Endodermal cell (in vitro differentiated cells): ENCODE measurements around the gene PTCHD1. TPM values are rescaled to one million over a fixed set of nuclear protein-coding genes. Genes with fewer than 3 reads are reported as not detected.
A peak's percentile ranks its signal among the peaks of the same experiment; 100 is the strongest.

Experiments
- DNase-seq: peaks from one replicate; pipeline ENCODE4 v3.0.0-alpha.2; 2017
- H3K27ac ChIP-seq: 2 replicates; pipeline ENCODE4 v1.5.1; 2013; ENCODE audit warnings: mild to moderate bottlenecking, low read depth, low read length, moderate library complexity
- H3K27me3 ChIP-seq: 2 replicates; pipeline ENCODE4 v1.6.1; 2013; ENCODE audit warnings: mild to moderate bottlenecking, low read length, moderate library complexity; ENCODE audit not compliant: insufficient read depth, control insufficient read depth, poor library complexity, severe bottlenecking
- H3K36me3 ChIP-seq: 2 replicates; pipeline ENCODE4 v1.7.0; 2013; ENCODE audit warnings: mild to moderate bottlenecking, low read length, moderate library complexity; ENCODE audit not compliant: control insufficient read depth, insufficient read depth
- H3K4me1 ChIP-seq: one replicate; pipeline ENCODE4 v1.7.0; 2013; ENCODE audit warnings: low read length; ENCODE audit not compliant: control insufficient read depth, insufficient read depth
- H3K4me3 ChIP-seq: 2 replicates; pipeline ENCODE4 v1.5.1; 2013; ENCODE audit warnings: mild to moderate bottlenecking, low read length, moderate library complexity
- H3K9ac ChIP-seq: 2 replicates; pipeline ENCODE4 v1.6.1; 2013; ENCODE audit warnings: mild to moderate bottlenecking, low read length, moderate library complexity; ENCODE audit not compliant: poor library complexity, severe bottlenecking; ENCODE audit errors: extremely low read depth
- H3K9me3 ChIP-seq: 2 replicates; pipeline ENCODE4 v1.6.1; 2013; ENCODE audit warnings: mild to moderate bottlenecking, low read length, moderate library complexity; ENCODE audit not compliant: control insufficient read depth
- H3K27ac Mint-ChIP-seq: 2 replicates; pipeline ENCODE4 v1.8.0; 2020; ENCODE audit warnings: mixed read lengths
- H3K27me3 Mint-ChIP-seq: 2 replicates; pipeline ENCODE4 v1.8.0; 2021; ENCODE audit warnings: mild to moderate bottlenecking, mixed read lengths; ENCODE audit not compliant: insufficient read depth
- H3K36me3 Mint-ChIP-seq: 2 replicates; pipeline ENCODE4 v1.8.0; 2020; ENCODE audit warnings: low read depth, mixed read lengths
- H3K4me1 Mint-ChIP-seq: 2 replicates; pipeline ENCODE4 v1.8.0; 2020; ENCODE audit warnings: mixed read lengths
- H3K4me3 Mint-ChIP-seq: 2 replicates; pipeline ENCODE4 v1.8.0; 2020; ENCODE audit warnings: mild to moderate bottlenecking, moderate library complexity, mixed read lengths
- H3K9me3 Mint-ChIP-seq: 2 replicates; pipeline ENCODE4 v1.8.0; 2020; ENCODE audit warnings: mild to moderate bottlenecking, mixed read lengths
- WGBS, 2 experiments: methylation state at CpG; one replicate each; pipeline versions ENCODE4 v1.1.5 to v1.1.7; 2013; ENCODE audit warnings: missing lambda C conversion rate in 2 of 2, mixed read lengths in 1 of 2; ENCODE audit not compliant: insufficient coverage in 1 of 2, insufficient read length in 1 of 2; 5-methylcytosine and 5-hydroxymethylcytosine counted together
- total RNA-seq, 2 donors: library from RNA; stranded (reverse); fragmentation: NEBNext Ultra II Directional in 1 of 2; extraction: Animal tissue kit (Norgen Biotek cat#: 25700) in 1 of 2; gene quantifications; 2 replicates in 1 of 2; 3 replicates in 1 of 2; pipeline ENCODE4 v1.2.1, GENCODE V29; 2021
- TF ChIP-seq, protein P1 (sequence below): fragments of 200-600 bp; sonication (generic); conservative IDR thresholded peaks from 2 replicates; pipeline ENCODE4 v1.5.0; 2021; ENCODE audit warnings: antibody characterized with exemption, mild to moderate bottlenecking

The PTCHD1 gene
- total RNA-seq, 2 donors from 2014 or later = 0.92 to 0.95 TPM

- H3K27ac ChIP-seq = no peak overlapping the region
- no peaks in the 10 kb centered on the region for H3K36me3 ChIP-seq
- H3K9me3 Mint-ChIP-seq = no peaks in the 10 kb centered on the region
- H3K9me3 ChIP-seq = no peaks in the 10 kb centered on the region
- peaks cover 17% of the 10 kb centered on the region for H3K27me3 ChIP-seq
- H3K4me1 Mint-ChIP-seq = peaks cover under 1% of the 10 kb centered on the region
- H3K36me3 Mint-ChIP-seq = no peaks in the 10 kb centered on the region
- H3K4me3 Mint-ChIP-seq = no peak overlapping the region
- no peaks in the 10 kb centered on the region for H3K4me1 ChIP-seq
- H3K27me3 Mint-ChIP-seq = peaks cover 25% of the 10 kb centered on the region
- no peak for DNase-seq
- H3K9ac ChIP-seq = no peak overlapping the region
- TF ChIP-seq, protein P1, sequence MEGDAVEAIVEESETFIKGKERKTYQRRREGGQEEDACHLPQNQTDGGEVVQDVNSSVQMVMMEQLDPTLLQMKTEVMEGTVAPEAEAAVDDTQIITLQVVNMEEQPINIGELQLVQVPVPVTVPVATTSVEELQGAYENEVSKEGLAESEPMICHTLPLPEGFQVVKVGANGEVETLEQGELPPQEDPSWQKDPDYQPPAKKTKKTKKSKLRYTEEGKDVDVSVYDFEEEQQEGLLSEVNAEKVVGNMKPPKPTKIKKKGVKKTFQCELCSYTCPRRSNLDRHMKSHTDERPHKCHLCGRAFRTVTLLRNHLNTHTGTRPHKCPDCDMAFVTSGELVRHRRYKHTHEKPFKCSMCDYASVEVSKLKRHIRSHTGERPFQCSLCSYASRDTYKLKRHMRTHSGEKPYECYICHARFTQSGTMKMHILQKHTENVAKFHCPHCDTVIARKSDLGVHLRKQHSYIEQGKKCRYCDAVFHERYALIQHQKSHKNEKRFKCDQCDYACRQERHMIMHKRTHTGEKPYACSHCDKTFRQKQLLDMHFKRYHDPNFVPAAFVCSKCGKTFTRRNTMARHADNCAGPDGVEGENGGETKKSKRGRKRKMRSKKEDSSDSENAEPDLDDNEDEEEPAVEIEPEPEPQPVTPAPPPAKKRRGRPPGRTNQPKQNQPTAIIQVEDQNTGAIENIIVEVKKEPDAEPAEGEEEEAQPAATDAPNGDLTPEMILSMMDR = no peak
- H3K27ac Mint-ChIP-seq = no peak overlapping the region
- 94% methylated on average over 2 of the region's 2 CpGs; no CpG with 5 or more reads in 1 of the 2 experiments for WGBS, 2 experiments
- no peak overlapping the region for H3K4me3 ChIP-seq
Measured at GRCh38 chrX:23327104-23327503, 7.5 kb upstream of the PTCHD1 start.

DNA sequence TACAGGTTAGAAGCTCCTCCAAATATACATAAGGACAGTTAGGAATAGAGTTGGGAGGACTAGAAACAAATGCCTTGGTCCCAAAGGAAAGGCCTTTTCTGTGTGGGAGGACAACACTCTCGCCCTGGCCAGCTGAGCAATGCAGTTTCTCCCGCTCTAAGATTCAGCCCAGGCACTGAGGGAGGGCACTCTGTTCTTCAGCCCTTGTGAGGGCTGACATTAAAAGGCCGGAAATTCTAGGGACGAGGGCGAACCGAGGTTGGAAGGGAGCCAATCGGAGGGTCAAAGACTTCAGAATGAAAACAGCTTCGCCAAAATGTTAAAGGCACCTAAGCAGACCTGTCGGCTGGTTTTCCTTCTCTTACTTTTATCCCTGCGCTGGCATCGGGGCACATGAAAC lies 2.9 kb upstream of the PTCHD1 start:
- WGBS, 2 experiments = 3 to 7% methylated on average over 9 to 11 of the region's 11 CpGs
- no peaks in the 10 kb centered on the region for H3K4me1 ChIP-seq
- Mint-ChIP-seq H3K27ac (no peak overlapping the region), H3K9me3 (no peaks in the 10 kb centered on the region), H3K4me1 (peaks cover 6% of the 10 kb centered on the region), H3K36me3 (no peaks in the 10 kb centered on the region), H3K4me3 (peak overlapping the region; percentile 64), H3K27me3 (peaks cover 63% of the 10 kb centered on the region)
- no peaks in the 10 kb centered on the region for H3K9me3 ChIP-seq
- TF ChIP-seq, protein P1 = no peak
- no peak overlapping the region for H3K9ac ChIP-seq
- no peak for DNase-seq
- peaks cover 56% of the 10 kb centered on the region for H3K27me3 ChIP-seq
- no peaks in the 10 kb centered on the region for H3K36me3 ChIP-seq
- H3K27ac ChIP-seq = no peak overlapping the region
- peak overlapping the region; percentile 73 for H3K4me3 ChIP-seq

DNA sequence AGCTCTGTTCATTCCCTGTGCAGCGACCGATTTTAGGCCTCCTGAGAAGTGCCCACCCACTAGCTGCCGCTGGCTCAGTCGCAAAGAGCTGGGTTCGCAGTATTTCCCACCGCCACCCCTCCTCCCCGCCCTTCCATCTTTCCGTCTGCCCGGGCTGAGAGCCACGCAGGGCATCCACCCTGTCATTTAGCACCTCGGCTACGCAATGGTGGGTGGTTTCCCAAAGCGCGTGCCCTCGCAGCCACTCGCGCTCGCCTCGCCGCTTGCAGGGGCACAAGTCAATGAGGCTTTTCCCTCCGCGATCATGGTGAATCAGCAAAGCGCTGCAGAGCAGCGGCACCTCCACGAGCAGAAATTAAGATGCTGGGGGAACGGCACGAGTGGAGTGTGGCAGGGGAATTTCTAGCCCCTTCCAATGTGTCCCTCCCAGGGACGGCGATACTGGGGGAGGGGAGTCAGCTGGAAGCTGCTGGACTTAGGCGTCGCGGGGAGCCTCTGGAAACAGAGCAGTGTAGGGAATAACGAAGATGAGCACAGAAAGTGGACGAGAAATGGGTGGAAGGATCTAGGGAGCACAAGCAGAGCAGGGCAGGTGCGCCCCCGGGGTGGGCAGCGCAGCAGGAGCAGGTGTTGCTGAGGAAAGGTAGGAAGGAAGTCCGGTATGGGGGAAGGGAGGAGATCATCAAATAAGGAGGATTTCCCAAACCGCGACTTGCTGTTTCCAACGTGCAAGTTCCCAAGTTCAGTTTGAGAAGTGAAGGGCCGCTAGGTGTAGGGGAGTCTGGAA lies 2.4 kb upstream of the PTCHD1 start:
- Mint-ChIP-seq H3K27ac (no peak overlapping the region), H3K27me3 (peaks cover 69% of the 10 kb centered on the region), H3K36me3 (no peaks in the 10 kb centered on the region), H3K9me3 (no peaks in the 10 kb centered on the region), H3K4me1 (peaks cover 6% of the 10 kb centered on the region), H3K4me3 (peak overlapping the region; percentile 64)
- H3K9ac ChIP-seq = no peak overlapping the region
- TF ChIP-seq, protein P1 = no peak
- H3K36me3 ChIP-seq = no peaks in the 10 kb centered on the region
- 0 to 1% methylated on average over 11 to 41 of the region's 42 CpGs for WGBS, 2 experiments
- H3K4me1 ChIP-seq = no peaks in the 10 kb centered on the region
- DNase-seq = peak; percentile 76
- H3K4me3 ChIP-seq = peak overlapping the region; percentile 73
- H3K27ac ChIP-seq = no peak overlapping the region
- no peaks in the 10 kb centered on the region for H3K9me3 ChIP-seq
- H3K27me3 ChIP-seq = peaks cover 62% of the 10 kb centered on the region
